NCI-H446 treated with DMSO at 0.1 percent for 48 hours (cell line): ENCODE results near the gene WNT3A.

Experiments
- DNase-seq: peaks from one replicate; lab custom pipeline; 2025; lab: John Stamatoyannopoulos, UW

WNT3A gene

DNA sequence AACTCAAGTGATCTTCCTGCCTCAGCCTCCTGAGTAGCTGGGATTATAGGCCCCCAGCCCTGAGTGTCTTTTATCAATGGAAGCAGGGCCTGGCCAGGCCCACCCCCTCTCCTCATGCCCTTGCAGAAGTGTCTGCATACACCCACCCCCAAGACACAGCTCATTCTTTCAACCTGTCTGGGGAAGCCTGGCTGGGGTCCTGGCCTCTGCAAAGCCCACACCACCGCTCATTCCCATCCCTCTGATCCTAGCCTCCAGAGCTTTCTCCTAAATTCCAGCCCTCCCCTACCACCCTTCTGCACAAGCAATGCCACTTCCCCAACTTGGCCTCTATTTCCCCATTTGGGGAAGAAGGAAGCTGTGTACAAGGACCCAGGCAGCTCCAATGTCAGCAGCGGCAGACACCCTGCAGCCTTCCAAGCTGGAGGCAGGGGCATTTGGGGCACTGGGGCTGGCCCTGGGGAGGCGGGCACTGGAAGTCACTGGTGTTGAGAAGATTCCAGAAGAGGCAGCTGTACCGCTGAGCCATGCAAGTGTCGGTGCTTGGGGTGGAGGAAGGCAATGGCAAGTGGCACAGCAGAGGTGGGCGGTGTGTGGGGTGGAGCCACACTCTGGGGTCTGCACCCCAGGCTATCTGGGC lies 42.0 kb downstream of the WNT3A start:
- DNase-seq = no peak

DNA sequence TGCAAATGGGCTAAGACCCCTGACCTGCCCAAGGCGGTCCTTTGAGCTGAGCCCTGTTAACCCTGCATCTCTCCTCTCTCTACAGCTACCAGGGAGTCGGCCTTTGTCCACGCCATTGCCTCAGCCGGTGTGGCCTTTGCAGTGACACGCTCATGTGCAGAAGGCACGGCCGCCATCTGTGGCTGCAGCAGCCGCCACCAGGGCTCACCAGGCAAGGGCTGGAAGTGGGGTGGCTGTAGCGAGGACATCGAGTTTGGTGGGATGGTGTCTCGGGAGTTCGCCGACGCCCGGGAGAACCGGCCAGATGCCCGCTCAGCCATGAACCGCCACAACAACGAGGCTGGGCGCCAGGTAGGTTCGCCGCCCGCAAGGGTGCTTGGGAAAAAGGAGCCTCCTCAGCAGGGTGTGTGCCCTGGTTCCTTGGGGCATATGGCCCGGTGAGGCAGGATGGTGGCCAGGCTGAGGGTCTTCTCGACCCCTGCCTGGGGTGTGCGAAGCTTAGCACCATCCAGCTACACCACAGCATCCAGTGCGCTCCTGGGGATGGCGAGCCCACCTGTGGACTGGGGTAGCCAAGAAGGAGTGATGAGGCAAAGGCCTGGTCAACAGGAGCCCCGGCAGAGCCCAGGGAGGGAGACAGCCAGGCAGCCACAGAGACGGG lies 43.9 kb downstream of the WNT3A start:
- DNase-seq = no peak

DNA sequence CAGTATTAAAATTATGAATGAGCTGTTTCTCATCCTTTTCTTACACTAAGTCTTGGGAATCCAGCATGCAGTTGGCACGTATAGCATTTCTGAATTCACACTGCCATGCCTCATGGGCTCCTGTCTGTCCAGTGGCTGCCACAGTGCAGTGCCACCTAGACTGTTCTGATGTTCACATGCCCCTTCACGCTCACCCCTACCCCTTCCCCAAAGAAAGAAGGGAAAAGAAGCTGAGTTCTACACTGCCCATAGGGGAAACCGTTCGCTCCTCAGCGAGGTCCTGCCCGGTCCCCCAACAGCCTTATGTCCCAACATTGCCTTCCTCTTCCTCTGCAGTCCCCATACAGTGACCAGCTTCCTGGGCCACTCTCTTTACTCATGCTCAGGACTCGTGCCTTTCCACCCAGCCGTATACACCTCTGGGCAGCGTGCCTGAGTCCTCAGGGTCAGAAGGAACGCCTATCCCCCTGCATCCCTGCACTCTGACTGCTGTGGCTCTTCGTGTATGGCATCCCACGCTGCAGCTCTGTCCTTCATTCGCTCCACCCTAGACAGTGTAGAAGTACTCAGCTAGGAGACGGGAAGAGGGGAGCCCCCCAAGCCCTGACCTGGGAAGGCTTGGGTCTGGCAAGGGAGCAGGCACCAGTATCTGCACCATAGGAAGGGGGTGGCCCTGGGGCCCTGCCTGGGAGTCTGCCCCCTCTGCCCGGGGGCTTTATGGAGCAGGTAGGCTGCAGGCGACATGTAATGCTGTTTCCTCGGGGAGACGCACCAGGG lies 51.6 kb downstream of the WNT3A start:
- no peak for DNase-seq

DNA sequence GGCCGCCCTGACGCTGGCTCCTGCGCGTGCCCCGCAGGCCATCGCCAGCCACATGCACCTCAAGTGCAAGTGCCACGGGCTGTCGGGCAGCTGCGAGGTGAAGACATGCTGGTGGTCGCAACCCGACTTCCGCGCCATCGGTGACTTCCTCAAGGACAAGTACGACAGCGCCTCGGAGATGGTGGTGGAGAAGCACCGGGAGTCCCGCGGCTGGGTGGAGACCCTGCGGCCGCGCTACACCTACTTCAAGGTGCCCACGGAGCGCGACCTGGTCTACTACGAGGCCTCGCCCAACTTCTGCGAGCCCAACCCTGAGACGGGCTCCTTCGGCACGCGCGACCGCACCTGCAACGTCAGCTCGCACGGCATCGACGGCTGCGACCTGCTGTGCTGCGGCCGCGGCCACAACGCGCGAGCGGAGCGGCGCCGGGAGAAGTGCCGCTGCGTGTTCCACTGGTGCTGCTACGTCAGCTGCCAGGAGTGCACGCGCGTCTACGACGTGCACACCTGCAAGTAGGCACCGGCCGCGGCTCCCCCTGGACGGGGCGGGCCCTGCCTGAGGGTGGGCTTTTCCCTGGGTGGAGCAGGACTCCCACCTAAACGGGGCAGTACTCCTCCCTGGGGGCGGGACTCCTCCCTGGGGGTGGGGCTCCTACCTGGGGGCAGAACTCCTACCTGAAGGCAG lies 52.3 kb downstream of the WNT3A start:
- no peak for DNase-seq

DNA sequence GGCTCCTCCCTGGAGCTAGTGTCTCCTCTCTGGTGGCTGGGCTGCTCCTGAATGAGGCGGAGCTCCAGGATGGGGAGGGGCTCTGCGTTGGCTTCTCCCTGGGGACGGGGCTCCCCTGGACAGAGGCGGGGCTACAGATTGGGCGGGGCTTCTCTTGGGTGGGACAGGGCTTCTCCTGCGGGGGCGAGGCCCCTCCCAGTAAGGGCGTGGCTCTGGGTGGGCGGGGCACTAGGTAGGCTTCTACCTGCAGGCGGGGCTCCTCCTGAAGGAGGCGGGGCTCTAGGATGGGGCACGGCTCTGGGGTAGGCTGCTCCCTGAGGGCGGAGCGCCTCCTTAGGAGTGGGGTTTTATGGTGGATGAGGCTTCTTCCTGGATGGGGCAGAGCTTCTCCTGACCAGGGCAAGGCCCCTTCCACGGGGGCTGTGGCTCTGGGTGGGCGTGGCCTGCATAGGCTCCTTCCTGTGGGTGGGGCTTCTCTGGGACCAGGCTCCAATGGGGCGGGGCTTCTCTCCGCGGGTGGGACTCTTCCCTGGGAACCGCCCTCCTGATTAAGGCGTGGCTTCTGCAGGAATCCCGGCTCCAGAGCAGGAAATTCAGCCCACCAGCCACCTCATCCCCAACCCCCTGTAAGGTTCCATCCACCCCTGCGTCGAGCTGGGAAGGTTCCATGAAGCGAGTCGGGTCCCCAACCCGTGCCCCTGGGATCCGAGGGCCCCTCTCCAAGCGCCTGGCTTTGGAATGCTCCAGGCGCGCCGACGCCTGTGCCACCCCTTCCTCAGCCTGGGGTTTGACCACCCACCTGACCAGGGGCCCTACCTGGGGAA lies 53.0 kb downstream of the WNT3A start:
- no peak for DNase-seq

DNA sequence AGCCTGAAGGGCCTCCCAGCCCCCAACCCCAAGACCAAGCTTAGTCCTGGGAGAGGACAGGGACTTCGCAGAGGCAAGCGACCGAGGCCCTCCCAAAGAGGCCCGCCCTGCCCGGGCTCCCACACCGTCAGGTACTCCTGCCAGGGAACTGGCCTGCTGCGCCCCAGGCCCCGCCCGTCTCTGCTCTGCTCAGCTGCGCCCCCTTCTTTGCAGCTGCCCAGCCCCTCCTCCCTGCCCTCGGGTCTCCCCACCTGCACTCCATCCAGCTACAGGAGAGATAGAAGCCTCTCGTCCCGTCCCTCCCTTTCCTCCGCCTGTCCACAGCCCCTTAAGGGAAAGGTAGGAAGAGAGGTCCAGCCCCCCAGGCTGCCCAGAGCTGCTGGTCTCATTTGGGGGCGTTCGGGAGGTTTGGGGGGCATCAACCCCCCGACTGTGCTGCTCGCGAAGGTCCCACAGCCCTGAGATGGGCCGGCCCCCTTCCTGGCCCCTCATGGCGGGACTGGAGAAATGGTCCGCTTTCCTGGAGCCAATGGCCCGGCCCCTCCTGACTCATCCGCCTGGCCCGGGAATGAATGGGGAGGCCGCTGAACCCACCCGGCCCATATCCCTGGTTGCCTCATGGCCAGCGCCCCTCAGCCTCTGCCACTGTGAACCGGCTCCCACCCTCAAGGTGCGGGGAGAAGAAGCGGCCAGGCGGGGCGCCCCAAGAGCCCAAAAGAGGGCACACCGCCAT lies 53.8 kb downstream of the WNT3A start:
- DNase-seq = no peak

DNA sequence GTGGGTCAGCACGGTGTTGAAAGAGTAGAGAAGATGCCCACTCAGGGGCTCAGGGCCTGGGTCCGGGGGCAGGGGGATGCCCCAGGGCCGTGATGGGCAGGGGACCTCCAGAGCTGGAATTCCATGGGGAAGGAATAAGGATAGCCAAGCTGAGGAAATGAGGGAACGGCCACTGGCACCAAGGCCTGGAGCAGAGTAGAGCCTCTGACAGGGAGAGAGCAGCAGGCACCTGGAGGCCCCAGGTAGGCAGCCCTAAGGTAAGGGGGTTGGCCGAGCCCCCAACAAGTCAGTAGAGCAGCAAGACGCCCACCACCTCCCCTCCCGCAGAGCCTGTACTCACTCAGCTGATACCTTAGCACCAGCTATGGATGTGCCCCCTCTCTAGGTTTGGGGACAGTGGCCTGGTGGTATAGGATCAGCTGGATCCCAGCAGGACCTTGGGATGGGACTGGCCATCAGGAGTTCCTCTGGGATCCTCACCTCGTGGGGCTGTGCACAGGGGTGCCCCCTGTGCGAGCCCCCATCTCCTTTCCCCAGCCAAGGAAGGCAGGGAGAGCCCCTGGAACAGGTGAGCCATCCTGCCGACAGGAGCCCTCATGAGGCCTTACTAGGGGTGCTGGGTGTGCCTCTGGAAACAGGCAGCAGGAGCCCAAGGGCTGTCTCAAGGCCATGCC lies 54.8 kb downstream of the WNT3A start:
- DNase-seq = no peak

DNA sequence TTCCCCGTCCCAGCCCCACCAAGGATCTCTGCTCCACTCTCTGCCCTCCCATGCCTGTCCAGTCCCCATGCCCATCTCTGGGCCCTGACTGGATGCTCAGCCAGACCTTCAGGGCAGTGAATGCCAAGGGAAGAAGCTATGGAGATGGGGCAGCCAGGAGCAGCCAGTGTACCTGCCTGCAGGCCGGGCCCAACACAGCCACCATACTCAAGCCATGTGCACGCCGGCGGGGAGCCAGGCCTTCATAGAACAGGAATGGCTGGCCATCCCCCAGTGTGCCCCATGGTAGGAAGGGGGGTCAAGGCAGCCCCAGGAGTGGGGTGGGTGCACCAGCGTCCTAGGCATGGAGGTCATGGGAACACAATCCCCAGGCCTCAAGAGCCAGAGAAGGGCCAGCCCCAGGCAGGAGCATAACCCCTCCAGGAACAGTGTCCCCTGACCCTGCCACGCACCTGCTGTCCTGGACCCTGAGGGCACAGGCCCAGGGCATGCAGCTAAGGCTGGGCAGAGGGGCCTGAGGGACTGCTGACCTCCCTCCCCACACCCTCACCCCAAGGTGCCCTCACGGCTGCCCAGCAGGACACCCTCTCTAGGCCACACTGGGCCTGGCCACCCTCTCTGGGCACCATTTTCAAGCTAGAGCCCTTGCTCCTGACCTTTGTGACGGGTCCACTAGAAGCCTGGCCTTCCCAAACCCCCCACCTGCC lies 55.4 kb downstream of the WNT3A start:
- DNase-seq = no peak

DNA sequence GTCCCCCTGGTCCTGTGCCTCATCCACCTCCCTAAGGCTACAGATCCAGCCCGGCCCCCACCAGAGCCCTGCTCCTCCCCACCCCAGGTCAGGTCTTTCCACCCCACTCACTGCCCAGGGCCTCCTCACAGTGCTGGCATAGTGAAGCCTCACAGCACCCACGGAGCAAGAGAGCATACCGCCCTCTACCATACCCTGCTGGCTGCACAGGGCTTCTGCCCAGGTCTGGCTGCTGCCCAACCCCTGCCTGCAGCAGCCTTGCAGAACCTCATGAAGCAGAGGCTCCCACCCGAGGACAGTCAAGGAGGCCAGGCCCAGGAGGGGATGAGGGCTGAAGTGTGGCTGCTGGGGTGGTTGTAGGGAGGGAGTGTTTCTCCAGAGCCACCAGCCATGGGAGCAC lies 56.0 kb downstream of the WNT3A start:
- DNase-seq = no peak

DNA sequence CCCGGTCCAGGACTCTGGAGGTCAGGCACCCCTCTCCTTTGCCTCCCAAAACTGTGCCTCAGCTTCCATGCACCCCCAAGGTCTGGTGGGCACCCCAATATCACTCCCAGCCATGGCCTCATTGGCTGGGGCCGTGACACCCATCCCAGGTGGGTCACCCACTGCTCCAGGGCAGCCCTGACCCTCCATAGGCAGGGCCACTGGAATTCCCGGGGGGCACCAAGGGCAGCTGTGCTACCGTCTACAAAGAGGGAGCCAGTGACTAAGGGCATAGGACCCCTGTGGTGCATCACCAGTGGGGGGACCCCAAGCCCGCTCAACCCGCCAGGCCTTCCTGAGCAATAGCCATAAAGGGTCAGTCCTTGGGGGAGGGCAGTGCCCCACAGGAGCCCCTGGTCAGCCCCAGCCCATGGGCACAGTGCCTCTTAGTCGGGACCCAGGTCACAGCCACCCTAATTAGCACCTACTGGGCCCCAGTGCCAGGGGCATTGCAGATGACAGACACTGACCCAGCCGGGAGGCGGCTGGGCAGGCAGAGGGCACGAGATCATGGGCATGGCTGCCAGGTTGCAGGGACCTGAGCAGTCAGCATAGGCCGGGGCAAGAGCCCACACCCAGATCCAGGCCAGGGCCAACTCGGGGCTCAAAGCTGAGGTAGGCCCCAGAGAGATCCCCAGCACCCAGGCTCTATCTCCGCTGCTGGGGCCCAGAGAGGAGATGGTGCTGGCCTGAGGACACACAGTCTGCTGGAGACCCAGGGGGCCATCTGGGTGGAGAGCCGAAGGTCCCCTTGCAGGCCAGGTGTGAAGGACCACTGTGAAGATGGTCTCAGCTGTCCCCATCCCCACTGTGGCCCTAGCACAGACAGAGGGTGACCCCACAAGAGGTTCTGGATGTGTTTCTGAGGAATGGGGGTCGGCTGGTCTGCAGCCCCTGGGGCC lies 56.7 kb downstream of the WNT3A start:
- no peak for DNase-seq

DNA sequence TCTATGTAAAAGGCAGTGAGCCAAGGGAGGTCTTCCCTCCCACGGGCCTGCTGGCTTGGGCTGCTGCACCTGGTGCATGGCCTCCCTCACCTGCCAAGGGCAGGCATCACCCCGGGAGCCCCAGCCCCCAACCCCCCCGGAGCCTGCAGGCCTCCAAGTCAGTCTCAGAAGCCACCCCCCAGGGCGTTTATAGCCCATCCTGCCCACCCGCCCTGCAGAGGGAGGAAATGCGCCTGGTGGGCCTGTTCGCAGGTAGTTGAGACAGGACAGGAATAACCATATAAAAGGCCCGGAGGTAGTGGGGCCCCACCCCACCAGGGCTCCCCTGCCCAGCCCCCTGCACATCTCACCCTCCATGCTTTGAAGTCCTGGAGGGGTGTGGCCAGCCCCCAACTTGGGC lies 57.5 kb downstream of the WNT3A start:
- no peak for DNase-seq

DNA sequence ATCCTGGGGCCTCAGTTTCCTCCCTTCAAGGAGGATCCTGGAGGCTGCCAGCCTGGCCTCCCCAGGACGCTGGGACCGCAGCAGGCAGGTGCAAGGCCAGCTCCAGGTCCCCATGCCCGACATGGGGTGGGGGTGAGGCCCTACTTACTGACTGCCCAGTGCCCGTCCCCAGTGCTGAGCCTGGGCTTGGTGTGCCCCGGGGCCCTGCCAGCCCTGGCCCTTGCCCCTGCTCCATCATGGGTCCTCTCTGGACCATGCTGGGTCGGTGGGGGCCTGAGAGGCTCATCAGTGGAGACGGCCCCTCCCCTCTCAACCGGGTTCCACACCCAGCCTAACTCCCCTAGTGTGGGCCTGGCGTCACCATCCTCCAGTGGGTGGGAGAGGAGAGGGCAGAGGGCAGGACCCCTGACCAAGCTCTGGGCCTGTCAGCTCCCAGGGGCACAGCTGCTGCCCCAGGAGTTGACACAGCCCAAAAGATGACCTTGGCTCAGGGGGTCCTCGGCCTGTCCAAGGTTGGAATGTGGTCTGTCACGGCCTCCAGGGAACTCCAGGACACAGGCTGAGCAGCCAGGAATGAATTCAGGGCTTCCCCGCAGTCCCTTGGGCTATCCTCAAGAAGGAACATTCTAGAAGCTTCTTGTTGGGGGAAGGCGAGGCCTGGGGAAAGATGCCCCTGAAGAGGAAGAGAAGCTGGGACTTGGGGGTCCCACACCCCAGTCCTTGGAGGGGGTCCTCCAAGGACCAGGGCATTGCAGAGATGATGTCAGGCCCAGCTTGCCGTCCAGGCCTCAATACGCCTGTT lies 58.1 kb downstream of the WNT3A start:
- DNase-seq = no peak

DNA sequence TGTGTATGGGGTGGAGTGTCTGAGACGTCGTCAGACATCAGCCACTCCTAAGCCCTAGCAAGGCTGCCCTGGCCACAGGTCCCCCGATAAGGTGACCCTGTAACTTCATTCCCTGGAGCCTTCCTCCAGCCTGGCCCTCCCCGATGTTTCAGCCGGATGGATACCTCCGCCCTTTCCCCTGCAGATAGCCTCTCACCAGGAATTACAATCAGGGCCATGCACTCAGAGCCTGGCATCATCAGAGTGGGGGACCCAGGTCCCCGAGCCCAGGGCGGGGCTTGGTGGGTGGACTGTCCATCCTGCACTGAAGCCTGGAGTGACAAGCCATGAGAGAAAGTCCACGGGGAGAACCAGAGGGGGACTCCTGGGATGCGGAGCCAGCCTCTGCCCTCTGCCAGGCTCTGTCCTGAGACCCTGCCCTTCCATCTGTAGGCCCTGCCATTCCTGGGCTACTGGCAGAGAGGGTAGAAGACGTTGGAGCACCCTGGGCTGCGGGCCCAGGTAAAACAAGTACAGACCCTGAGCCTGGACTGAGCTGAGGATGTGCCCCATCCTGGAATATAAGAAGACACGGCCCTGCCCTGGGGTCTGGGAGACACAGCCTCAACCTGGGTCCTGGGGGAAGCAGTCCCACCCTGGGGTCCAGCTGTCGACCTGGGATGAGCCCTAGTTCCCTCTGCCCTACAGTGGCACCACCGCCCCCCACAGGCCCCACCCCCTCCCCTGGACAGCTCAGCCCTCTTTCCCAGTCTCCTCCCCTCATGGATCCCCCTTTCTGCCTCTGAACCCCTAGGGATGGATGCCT lies 58.9 kb downstream of the WNT3A start:
- no peak for DNase-seq

DNA sequence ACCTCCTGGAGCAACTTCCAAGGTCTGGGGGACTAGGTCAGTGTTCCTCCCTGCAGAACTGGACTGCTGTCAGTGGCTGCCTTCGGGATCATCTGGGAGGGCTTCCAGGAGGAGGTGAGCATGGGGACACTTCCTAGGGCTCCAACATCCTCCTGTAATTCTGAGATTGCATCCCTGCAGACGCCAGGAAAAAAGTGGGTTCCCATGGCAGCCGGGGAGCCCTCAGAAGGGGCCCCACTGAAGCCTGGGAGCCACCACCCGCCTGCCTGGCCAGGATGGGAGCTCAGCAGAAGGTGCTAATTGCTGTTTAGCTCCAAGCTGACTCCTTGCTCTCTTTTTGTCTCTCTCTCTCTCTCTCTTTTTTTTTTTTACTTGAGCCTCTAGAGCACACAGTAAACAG lies 59.6 kb downstream of the WNT3A start:
- no peak for DNase-seq

DNA sequence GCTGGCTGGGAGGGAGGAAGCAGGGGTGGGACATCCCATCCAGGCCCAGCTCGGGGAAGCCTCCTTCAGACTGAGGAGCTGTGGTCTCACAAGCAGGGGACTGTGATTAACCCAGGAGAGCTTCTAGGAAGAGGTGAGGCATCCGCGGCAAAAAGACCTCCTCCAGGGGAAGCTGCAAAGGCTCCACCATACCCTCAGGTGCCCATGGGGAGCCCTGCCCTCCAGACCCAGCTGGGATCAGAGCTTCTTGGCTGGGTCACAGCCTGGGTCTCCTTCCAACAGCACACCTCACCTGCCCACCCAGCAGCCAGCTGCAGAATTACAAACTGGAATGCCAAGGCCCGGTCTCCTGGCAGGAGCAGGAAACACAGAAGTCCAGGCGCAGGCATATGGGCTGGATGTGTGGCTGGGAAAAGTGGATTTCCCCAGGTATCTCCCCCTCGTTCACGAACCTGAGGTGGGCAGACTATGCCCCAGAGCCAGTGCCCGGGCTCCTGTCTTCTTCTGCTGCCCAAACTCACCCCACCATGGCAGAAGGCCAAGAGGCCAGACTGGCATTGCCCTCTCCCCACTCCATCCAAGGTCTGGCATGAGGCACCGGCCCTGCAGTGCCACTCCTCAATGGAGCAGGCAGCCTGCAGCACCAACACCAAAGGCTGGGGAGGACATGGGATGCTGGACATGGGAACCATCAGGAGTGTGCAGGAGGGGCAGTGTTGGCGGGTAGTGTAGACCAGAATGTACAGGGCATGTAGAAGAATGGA lies 60.3 kb downstream of the WNT3A start:
- DNase-seq = no peak

DNA sequence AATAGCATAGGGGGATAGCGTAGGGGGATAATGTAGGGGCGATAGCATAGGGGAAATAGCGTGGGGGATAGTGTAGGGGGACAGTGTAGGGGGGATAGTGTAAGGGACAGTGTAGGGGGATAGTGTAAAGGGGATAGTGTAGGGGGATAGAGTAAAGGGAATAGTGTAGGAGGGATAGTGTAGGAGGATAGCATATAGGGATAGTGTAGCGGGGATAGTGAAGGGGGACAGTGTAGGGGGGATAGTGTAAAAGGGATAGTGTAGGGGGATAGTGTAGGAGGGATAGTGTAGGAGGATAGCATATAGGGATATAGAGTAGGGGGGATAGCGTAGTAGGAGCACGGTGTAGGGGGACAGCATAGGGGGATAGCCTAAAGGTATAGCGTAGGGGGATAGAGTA lies 61.6 kb downstream of the WNT3A start:
- no peak for DNase-seq
